ENCODE results near the gene ATP2B2. TPM values are rescaled to one million over a fixed set of nuclear protein-coding genes. Genes with fewer than 3 reads are reported as not detected.

ATP2B2 gene
- total and polyA plus RNA-seq, 9 of the 15 experiments (the other 6 are each of a cell fraction or from before 2014, with no cell fraction given), result 0.06 TPM; not detected in 8

- TF ChIP-seq BHLHE40 (IDR thresholded peaks at IDR 0.05; ENCODE audit: low read length) (no peak), TFE3 (CRISPR knock-in tag; IDR thresholded peaks at IDR 0.05) (no peak), ZNF134 (CRISPR knock-in tag; conservative IDR thresholded peaks at IDR 0.05) (no peak), NR3C1 (CRISPR knock-in tag; IDR thresholded peaks at IDR 0.05) (no peak), TAF7 (tag; IDR thresholded peaks at IDR 0.05) (no peak), DPF2 (IDR thresholded peaks at IDR 0.05) (no peak)
Observed at GRCh38 chr3:10504171-10505049, 976 bp downstream of the ATP2B2 start (continued).

GRCh38 chr3:10503217-10503796 lies 2.1 kb downstream of the ATP2B2 start:
- no peaks in the 10 kb centered on the region for H3K79me2 ChIP-seq (ENCODE audit: control insufficient read depth, insufficient read depth, low read length)
- CTCF ChIA-PET (ENCODE audit: low intra/inter-chr PET ratio), result no interaction called here
- H3K9me3 ChIP-seq (replicated peaks; ENCODE audit: control insufficient read depth, insufficient read depth, low read depth, low read length), result no peaks in the 10 kb centered on the region
- no peak overlapping the region for H2AFZ ChIP-seq (ENCODE audit: low read depth, low read length)
- H3K9me1 ChIP-seq (ENCODE audit: control insufficient read depth, insufficient read depth, low read length), result no peaks in the 10 kb centered on the region
- no peaks in the 10 kb centered on the region for H3K36me3 ChIP-seq (ENCODE audit: control insufficient read depth, insufficient read depth, low read length)
- no peak overlapping the region for H3K9ac ChIP-seq (ENCODE audit: insufficient read depth in 1 of 2, low read depth in 2 of 2, low read length in 2 of 2)
- no peak for ATAC-seq
- under 1% methylated on average over 15 of the region's 15 CpGs for WGBS (ENCODE audit: insufficient coverage, low coverage, missing lambda C conversion rate)
- H3K4me2 ChIP-seq (ENCODE audit: insufficient read depth, low read length), result no peak overlapping the region
- POLR2A ChIA-PET, result interaction anchor here (0.6 to 0.7 kb wide), 3 partner anchors 11 to 181 kb away, joined by 3 to 4 read pairs (median 3); no protein-coding TSS in a partner anchor
- H3K4me1 ChIP-seq (replicated peaks in 1 of 2; ENCODE audit: control insufficient read depth in 2 of 2, insufficient read depth in 2 of 2, low read length in 2 of 2), result peaks cover 0 to 3% of the 10 kb centered on the region in 2 experiments; a peak in 1 of 5 replicates
- H3K27ac ChIP-seq (ENCODE audit: extremely low read depth, low read depth, low read length), result no peak overlapping the region
- TF ChIP-seq ZNF146 (CRISPR knock-in tag; IDR thresholded peaks at IDR 0.05; ENCODE audit: unreplicated experiment) (no peak), USF1 (CRISPR knock-in tag; IDR thresholded peaks at IDR 0.05) (peak; percentile 7; the same call in 1 of the 2 replicates)
- H3K4me3 ChIP-seq, result no peak overlapping the region
- no peak for FAIRE-seq
- no peak for DNase-seq (ENCODE audit: extremely low read depth in 1 of 4, low spot score in 3 of 4)
- peaks cover 41 to 79% of the 10 kb centered on the region in 2 experiments for H3K27me3 ChIP-seq (ENCODE audit: control insufficient read depth in 2 of 2, insufficient read depth in 2 of 2, low read length in 2 of 2)
- H4K20me1 ChIP-seq (replicated peaks; ENCODE audit: control insufficient read depth, insufficient read depth, low read length), result peaks cover 23% of the 10 kb centered on the region
- intact Hi-C loops (cut with micrococcal nuclease) (no loop called here), in situ Hi-C loops (cut with MboI) (no loop called here)
- BruUV-seq (replicated peaks), result no TSS peak
